ENCODE results near the gene NELFCD.

Gene NELFCD

DNA sequence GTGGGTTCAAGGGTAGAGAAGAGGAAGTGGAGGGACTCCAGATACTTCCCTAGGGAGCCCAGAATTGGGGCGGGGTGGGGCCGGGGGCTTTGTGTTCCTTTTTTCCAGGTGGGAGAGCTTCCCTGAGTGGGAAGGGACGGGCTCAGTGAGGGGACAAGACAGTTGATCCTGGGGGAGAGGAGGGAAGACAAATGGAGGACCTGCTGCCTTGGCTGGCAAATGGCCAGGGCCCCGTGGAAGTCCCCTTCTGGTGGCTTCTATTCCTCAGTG, 23.4 kb downstream of the NELFCD start:
- Histone ChIP-seq H4K20me1 (ENCODE audit: insufficient read depth, low read length) (peaks cover 18% of the 10 kb centered on the region), H3K9me3 (ENCODE audit: insufficient read depth, low read length, severe bottlenecking) (no peaks in the 10 kb centered on the region), H2AFZ (ENCODE audit: low read depth, low read length) (no peak overlapping the region), H3K4me2 (ENCODE audit: insufficient read depth, low read length) (no peak overlapping the region), H3K27me3 (ENCODE audit: insufficient read depth, low read length, poor library complexity) (no peaks in the 10 kb centered on the region), H3K27ac (ENCODE audit: low read length) (no peak overlapping the region), H3K4me1 (ENCODE audit: insufficient read depth, low read length) (peaks cover 15% of the 10 kb centered on the region), H3K36me3 (ENCODE audit: insufficient read depth, low read length) (no peaks in the 10 kb centered on the region), H3K9ac (ENCODE audit: low read depth, low read length) (no peak overlapping the region), H3K4me3 (ENCODE audit: low read depth in 1 of 2, low read length in 2 of 2) (no peak overlapping the region), H3K79me2 (ENCODE audit: insufficient read depth, low read length) (no peaks in the 10 kb centered on the region)
- ATAC-seq (ENCODE audit: insufficient read depth, low read depth): no peak
- no peak for TF ChIP-seq EZH2 (IDR thresholded peaks at IDR 0.05; ENCODE audit: borderline replicate concordance, low read depth, low read length, severe bottlenecking)
- TF ChIP-seq, protein P1, sequence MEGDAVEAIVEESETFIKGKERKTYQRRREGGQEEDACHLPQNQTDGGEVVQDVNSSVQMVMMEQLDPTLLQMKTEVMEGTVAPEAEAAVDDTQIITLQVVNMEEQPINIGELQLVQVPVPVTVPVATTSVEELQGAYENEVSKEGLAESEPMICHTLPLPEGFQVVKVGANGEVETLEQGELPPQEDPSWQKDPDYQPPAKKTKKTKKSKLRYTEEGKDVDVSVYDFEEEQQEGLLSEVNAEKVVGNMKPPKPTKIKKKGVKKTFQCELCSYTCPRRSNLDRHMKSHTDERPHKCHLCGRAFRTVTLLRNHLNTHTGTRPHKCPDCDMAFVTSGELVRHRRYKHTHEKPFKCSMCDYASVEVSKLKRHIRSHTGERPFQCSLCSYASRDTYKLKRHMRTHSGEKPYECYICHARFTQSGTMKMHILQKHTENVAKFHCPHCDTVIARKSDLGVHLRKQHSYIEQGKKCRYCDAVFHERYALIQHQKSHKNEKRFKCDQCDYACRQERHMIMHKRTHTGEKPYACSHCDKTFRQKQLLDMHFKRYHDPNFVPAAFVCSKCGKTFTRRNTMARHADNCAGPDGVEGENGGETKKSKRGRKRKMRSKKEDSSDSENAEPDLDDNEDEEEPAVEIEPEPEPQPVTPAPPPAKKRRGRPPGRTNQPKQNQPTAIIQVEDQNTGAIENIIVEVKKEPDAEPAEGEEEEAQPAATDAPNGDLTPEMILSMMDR (IDR thresholded peaks at IDR 0.05; ENCODE audit: borderline replicate concordance, extremely low read depth, low read length, poor library complexity, severe bottlenecking): no peak
- DNase-seq: no peak

DNA sequence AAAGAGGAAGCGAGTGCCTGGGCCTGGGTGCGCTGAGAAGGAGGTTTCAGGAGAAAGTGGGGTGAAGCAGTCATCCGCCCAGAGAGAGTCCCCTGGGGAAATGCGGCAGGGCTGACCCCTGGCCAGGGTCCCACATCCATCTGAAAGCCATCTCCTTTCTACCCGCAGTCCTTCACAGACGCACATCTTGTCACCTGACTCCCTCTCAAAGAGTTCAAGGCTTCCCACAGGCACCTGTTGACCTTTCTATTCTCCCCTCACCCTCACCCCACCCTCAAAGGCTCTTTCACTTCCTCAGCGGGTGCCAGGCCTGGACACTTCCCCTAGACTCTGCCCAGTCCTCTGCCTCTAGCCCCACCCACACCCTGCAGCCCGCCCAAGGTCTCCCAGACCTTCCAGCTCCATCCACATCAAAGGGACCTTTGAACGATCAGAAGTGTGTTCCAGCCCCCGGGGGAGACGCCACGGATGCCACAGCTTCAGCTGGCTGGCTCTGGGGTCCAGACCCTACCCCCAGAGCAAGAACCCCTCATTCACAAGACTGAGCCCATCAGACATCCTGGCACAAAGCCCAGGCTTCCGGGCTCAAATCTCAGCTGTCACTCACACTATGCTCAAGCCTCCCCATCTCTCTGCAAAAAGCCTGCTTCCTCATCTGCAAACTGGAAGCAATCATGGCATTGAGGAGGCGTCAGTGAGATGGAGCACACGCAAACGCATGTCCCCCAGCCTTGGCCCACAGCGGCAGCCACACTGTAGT, 23.9 kb downstream of the NELFCD start:
- Histone ChIP-seq H3K4me3 (ENCODE audit: low read depth in 1 of 2, low read length in 2 of 2) (no peak overlapping the region), H3K4me1 (ENCODE audit: insufficient read depth, low read length) (peaks cover 15% of the 10 kb centered on the region), H3K79me2 (ENCODE audit: insufficient read depth, low read length) (no peaks in the 10 kb centered on the region), H3K36me3 (ENCODE audit: insufficient read depth, low read length) (no peaks in the 10 kb centered on the region), H3K4me2 (ENCODE audit: insufficient read depth, low read length) (peak overlapping the region; percentile 30; the same call in 1 of the 2 replicates), H3K27me3 (ENCODE audit: insufficient read depth, low read length, poor library complexity) (no peaks in the 10 kb centered on the region), H3K9me3 (ENCODE audit: insufficient read depth, low read length, severe bottlenecking) (no peaks in the 10 kb centered on the region), H2AFZ (ENCODE audit: low read depth, low read length) (no peak overlapping the region), H3K9ac (ENCODE audit: low read depth, low read length) (no peak overlapping the region), H3K27ac (ENCODE audit: low read length) (no peak overlapping the region), H4K20me1 (ENCODE audit: insufficient read depth, low read length) (peaks cover 18% of the 10 kb centered on the region)
- no peak for TF ChIP-seq EZH2 (IDR thresholded peaks at IDR 0.05; ENCODE audit: borderline replicate concordance, low read depth, low read length, severe bottlenecking)
- TF ChIP-seq, protein P1 (IDR thresholded peaks at IDR 0.05; ENCODE audit: borderline replicate concordance, extremely low read depth, low read length, poor library complexity, severe bottlenecking): no peak
- ATAC-seq (ENCODE audit: insufficient read depth, low read depth): peak; percentile 76
- DNase-seq: peak; percentile 72

DNA sequence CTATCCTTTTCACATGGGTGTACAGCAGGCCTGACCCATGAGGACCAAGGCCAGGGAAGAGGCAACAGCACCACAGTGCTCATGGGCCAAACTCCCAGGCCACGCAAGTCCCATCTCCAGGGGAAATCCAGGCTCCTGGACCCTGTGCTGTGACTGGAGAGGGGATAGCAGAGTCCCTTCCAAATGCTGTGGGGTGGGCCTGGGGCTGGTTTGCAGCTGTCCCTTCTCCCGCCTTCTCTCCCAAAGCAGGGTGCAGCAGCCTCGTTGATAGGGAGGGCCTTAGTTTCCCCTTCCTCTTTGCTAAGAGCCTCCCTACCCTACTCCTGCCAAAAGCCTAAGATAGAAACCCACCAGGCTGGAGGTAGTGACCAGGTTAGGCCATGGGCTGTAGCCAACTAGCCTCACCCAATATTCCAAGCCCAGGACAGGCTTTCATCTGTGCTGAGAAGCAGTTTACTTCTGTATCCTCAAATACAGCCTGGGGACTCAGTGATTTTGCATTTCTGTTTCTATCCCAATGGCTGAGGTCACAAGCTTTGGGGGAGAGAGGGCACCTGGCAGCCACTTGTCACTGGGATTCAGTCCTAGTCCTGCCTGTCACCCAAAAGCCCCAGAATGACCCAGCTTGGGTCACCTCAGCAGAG, 24.6 kb downstream of the NELFCD start:
- H3K27ac ChIP-seq (ENCODE audit: low read length): no peak overlapping the region
- H3K27me3 ChIP-seq (ENCODE audit: insufficient read depth, low read length, poor library complexity): no peaks in the 10 kb centered on the region
- no peaks in the 10 kb centered on the region for H3K79me2 ChIP-seq (ENCODE audit: insufficient read depth, low read length)
- peak overlapping the region; percentile 30; the same call in 1 of the 2 replicates for H3K4me2 ChIP-seq (ENCODE audit: insufficient read depth, low read length)
- peaks cover 15% of the 10 kb centered on the region for H3K4me1 ChIP-seq (ENCODE audit: insufficient read depth, low read length)
- H3K36me3 ChIP-seq (ENCODE audit: insufficient read depth, low read length): no peaks in the 10 kb centered on the region
- no peak for TF ChIP-seq EZH2 (IDR thresholded peaks at IDR 0.05; ENCODE audit: borderline replicate concordance, low read depth, low read length, severe bottlenecking)
- TF ChIP-seq, protein P1 (IDR thresholded peaks at IDR 0.05; ENCODE audit: borderline replicate concordance, extremely low read depth, low read length, poor library complexity, severe bottlenecking): no peak
- no peaks in the 10 kb centered on the region for H3K9me3 ChIP-seq (ENCODE audit: insufficient read depth, low read length, severe bottlenecking)
- H2AFZ ChIP-seq (ENCODE audit: low read depth, low read length): no peak overlapping the region
- peaks cover 18% of the 10 kb centered on the region for H4K20me1 ChIP-seq (ENCODE audit: insufficient read depth, low read length)
- no peak for DNase-seq
- no peak overlapping the region for H3K4me3 ChIP-seq (ENCODE audit: low read depth in 1 of 2, low read length in 2 of 2)
- no peak for ATAC-seq (ENCODE audit: insufficient read depth, low read depth)
- H3K9ac ChIP-seq (ENCODE audit: low read depth, low read length): no peak overlapping the region
